Inferior parietal cortex (tissue), 1 donor: ENCODE data around the gene ASIC4.

ENCODE experiments used
- DNase-seq: peaks from one replicate; pipeline ENCODE4 v3.0.0-alpha.2; 2016; ENCODE audit errors: extremely low spot score

The ASIC4 gene

GRCh38 chr2:219536425-219536824 lies 22.1 kb downstream of the ASIC4 start:
- DNase-seq: no peak

- no peak for DNase-seq
Observed at GRCh38 chr2:219536967-219537366, 22.7 kb downstream of the ASIC4 start.

GRCh38 chr2:219537657-219538488 lies 23.6 kb downstream of the ASIC4 start:
- DNase-seq: no peak

- DNase-seq: no peak
Observed at GRCh38 chr2:219538504-219538951, 24.2 kb downstream of the ASIC4 start.

- DNase-seq: no peak
Observed at GRCh38 chr2:219538956-219539788, 24.9 kb downstream of the ASIC4 start.

GRCh38 chr2:219539926-219540678 lies 25.8 kb downstream of the ASIC4 start:
- no peak for DNase-seq

GRCh38 chr2:219540784-219541504 lies 26.7 kb downstream of the ASIC4 start:
- no peak for DNase-seq

GRCh38 chr2:219541611-219542180 lies 27.4 kb downstream of the ASIC4 start:
- DNase-seq: peak; percentile 66

- no peak for DNase-seq
Observed at GRCh38 chr2:219542931-219543595, 28.8 kb downstream of the ASIC4 start.

- DNase-seq: peak; percentile 96
Observed at GRCh38 chr2:219543596-219544358, 29.5 kb downstream of the ASIC4 start, which contains the start of the genes CHPF and TMEM198. Gene CHPF, minus strand, starts transcription at chr2:219543809. Its CDS starts 271 bp downstream, at chr2:219543538. Gene TMEM198, plus strand, starts transcription at chr2:219544028. Its CDS starts 700 bp downstream, at chr2:219544728.

- no peak for DNase-seq
Observed at GRCh38 chr2:219544567-219544966, 30.3 kb downstream of the ASIC4 start.

GRCh38 chr2:219545295-219545942 lies 31.1 kb downstream of the ASIC4 start:
- DNase-seq: no peak

GRCh38 chr2:219545943-219546352 lies 31.7 kb downstream of the ASIC4 start:
- DNase-seq: no peak

GRCh38 chr2:219547621-219548020 lies 33.3 kb downstream of the ASIC4 start:
- DNase-seq: no peak

- no peak for DNase-seq
Observed at GRCh38 chr2:219548990-219549389, 34.7 kb downstream of the ASIC4 start.

- DNase-seq: no peak
Observed at GRCh38 chr2:219549619-219550018, 35.3 kb downstream of the ASIC4 start.

- DNase-seq: no peak
Observed at GRCh38 chr2:219551441-219552381, 37.4 kb downstream of the ASIC4 start.
